NCI-H1694 (cell line): ENCODE measurements around the gene FLYWCH1.

ENCODE experiments used
- DNase-seq: peaks from one replicate; lab custom pipeline; 2025; lab: John Stamatoyannopoulos, UW

The FLYWCH1 gene

GRCh38 chr16:2952679-2953078, 40.9 kb downstream of the FLYWCH1 start:
- no peak for DNase-seq

GRCh38 chr16:2953706-2954627, 42.2 kb downstream of the FLYWCH1 start:
- peak; percentile 18 for DNase-seq

- DNase-seq = no peak
These were observed 43.1 kb downstream of the FLYWCH1 start for GRCh38 chr16:2954656-2955381.

- DNase-seq = no peak
These were observed 43.7 kb downstream of the FLYWCH1 start for GRCh38 chr16:2955438-2955778.

DNA sequence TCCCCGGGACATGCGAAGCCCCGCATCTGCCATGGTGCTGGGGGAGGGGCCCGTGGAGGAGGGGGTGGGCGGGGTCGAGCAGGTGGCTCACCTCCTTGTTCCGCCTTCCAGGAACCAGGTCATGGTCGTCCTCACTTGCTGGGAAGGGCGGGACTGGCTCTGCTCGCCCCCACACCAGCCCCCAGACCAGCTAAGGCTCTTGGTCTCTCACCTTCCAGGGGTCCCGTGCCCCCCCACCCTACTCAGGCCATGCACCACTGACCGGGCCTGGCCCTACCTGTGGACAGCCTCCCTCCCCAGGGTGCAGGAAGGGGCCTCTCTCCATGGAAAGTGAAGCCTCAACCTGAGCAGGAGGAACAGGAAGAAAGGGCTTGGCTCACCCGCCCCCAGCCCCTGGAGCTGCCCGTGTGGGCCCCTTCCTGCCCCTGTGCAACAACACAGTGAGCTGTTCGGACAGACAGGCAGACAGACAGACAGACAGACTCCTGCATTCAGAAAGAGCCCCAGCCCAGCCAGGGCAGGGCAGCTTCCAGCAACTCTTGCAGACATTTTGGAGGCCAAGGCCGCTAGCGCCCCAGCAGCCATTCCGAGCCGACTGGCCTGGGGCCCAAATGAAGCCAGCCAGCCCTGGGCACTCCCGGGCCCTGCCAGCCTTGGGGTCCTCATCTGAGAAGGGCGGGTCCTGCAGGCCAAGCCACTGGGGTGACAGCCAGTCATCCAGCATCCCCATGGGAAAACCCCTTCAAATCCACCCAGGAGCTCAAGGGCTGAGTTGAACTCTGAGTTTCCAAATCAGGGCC, 44.2 kb downstream of the FLYWCH1 start:
- no peak for DNase-seq

DNA sequence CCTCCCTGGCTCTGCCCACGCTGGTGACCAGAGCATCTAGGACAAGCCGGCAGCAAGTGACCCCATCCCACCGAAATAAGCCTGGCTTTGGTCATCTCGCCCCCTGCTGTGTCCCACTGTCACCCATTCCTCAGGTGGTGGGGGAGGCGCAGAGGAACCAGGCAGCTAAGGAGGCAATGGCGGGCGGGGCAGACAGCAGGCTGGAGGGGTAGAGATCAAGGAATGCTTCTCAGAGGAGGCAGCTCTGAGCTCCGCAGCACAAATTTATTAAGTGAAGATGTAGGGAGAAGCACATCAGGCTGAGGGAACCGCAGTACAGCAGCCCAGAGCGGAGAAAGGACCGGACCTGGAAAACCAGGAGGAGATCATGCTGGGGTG, 44.8 kb downstream of the FLYWCH1 start:
- DNase-seq = no peak

DNA sequence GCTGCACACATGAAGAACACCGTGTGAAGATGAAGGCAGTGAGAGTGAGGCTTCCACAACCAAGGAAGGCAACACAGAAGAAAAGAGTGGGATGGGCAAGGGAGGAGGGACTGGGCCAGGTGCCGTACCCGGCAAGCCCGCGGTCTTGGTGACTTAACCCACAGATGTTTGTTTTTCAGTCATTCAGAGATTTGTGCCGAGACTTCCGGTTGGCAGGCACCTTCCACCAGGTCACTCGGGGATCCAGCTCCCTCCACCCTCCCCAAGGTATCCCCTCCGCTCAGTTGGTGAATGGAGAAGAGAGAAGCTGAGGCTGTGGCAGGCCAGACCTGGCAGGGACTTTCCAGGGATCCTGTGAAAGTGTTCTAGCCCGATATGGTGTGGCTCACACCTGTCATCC, 47.5 kb downstream of the FLYWCH1 start:
- no peak for DNase-seq

- no peak for DNase-seq
These were observed 48.7 kb downstream of the FLYWCH1 start for GRCh38 chr16:2960183-2961010.

DNA sequence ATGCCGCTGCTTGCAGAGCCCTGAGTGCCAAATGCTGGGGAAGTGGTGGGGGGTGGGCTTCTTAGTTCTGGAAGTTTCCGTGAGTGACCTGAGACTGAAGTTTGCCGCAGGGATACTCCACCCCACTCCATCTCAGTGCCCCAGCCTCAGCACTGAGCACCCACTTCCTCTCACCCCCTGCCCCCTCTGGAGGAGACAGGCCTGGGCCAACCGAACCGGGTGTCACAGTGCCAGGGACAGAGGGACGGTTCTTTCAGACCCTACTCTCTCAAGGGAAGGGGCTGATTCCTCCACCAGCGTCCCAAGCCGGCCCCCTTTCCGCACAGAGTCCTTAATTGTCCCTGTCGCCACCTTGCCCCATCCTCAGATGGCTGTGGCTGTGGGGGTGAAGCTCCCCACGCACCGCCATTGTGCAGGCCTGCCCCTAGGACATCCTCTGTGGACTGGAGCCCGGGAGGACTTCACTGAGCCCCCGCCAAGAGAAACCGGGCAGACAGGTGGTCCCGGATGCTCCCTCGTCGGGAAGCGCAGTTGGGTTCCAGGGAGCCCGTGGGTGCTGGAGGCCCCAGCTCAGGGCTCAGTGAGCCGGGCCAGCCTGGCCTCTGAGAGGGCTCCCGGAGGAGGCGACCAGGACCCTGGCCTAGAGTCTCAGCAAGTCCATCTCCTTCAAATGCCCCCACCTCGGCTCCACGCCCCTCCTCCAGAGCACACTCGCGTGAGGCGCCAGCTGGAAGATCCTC, 50.8 kb downstream of the FLYWCH1 start:
- no peak for DNase-seq

DNA sequence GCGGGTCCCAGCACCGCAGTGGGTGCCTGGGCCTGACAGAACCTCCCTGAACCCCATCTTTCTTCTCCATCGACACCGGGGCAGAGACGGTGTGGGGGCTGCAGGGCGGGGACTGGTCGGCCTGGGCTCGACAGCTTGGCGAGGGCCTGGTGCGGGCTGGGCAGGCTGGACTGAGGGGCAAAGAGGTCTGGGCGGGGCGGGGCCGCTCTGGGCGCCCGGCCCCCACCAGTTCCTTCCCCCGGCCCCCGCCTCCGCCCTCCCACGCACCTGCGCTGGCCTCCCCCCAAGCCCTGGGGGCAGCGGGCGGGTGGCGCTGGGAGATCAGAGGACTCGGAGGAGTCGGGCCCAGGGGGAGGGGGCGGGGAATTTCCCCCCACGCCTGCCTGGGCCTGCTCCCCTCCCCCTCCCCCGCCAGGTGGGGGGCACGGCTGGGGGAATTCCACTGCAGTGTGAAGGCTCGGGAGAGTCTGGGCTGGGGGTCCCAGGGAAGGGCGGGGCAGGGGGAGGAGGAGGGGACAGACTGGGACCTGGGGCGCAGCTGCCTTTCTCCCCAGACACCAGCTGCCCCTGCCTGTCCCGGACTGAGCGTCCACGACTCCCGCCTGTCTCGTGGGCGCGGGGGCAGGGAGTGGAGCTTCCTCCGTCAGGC, 51.5 kb downstream of the FLYWCH1 start:
- no peak for DNase-seq

GRCh38 chr16:2963723-2964474, 52.2 kb downstream of the FLYWCH1 start, which contains the start of gene KREMEN2:
Gene KREMEN2, plus strand, starts transcription at chr16:2964275. Its CDS starts 246 bp downstream, at chr16:2964521.
- DNase-seq = peak; percentile 66

DNA sequence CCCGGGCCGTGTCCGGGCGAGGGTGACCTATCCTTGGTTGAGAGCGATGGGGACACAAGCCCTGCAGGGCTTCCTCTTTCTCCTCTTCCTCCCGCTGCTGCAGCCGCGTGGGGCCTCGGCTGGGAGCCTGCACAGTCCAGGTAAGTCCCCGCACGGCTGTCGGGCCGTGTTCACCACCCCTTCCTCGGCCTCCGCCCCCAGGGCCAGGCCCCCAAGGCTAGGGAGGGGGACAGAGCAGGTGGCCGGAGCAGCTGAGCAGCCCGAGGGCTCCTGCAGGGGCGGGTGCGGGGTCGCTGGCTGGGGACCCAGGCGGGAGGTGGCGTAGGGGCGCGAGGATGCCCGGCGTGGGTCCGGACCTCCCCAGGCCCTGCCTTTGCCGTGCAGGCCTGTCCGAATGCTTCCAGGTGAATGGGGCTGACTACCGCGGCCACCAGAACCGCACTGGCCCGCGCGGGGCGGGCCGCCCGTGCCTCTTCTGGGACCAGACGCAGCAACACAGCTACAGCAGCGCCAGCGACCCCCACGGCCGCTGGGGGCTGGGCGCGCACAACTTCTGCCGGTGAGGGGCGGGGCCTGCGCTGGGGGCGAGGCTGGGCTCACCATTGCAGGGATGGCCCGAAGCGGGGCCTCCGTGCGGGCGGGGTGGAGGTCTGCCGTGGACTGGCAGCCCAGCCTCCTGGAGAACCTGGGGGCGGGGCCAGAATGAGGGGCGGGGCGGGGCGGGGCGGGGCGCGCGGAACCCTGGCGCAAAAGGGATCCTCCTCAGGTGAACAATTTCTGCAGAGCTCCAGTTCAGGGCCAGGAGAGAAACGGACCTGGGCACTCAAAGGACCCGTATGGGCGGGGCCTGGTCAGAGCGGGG, 53.0 kb downstream of the FLYWCH1 start:
- DNase-seq = peak; percentile 45

- no peak for DNase-seq
These were observed 54.5 kb downstream of the FLYWCH1 start for GRCh38 chr16:2966043-2966807.

DNA sequence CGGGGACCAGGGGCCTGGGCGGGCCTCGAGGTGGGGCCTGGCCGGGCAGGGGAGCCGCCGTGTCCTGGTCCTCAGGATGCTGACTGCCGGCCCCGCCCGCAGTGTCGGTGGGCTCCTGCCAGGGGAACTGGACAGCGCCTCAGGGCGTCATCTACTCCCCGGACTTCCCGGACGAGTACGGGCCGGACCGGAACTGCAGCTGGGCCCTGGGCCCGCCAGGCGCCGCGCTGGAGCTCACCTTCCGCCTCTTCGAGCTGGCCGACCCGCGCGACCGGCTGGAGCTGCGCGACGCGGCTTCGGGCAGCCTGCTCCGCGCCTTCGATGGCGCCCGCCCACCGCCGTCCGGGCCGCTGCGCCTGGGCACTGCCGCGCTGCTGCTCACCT, 55.1 kb downstream of the FLYWCH1 start:
- DNase-seq = no peak

DNA sequence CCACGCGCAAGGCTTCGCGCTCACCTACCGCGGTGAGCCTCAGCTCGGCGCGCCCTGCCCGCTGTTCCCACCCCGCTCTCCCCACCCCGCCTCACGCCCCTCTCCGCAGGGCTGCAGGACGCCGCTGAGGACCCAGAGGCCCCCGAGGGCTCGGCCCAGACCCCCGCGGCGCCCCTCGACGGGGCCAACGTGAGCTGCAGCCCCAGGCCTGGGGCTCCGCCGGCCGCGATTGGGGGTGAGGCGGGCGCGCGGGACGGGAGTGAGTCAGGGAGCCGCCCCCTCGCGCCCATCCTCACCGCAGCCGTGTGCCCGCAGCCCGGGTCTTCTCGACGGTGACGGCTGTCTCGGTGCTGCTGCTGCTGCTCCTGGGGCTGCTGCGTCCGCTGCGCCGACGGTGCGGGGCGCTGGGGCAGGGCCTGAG, 55.5 kb downstream of the FLYWCH1 start:
- no peak for DNase-seq

DNA sequence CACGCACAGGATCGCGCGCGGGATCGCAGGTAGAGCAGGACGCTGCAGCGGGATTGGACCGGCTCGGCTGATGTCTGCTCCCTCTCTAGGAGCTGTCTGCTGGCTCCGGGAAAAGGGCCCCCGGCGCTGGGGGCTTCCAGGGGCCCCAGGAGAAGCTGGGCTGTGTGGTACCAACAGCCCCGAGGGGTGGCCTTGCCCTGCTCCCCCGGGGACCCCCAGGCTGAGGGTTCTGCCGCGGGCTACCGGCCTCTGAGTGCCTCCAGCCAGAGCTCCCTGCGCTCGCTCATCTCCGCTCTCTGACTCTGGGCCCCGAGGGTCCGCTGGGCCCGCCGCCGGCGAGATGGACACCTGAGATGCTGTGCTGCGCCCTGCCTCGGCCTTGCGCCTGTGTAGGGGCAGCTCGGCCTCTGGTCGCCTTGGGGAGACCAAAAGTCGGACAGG, 56.0 kb downstream of the FLYWCH1 start:
- no peak for DNase-seq

- DNase-seq = peak; percentile 43
These were observed 56.6 kb downstream of the FLYWCH1 start for GRCh38 chr16:2968368-2968737.
